Adrenal gland (tissue), 12 donors: ENCODE measurements around the gene INPP1. TPM values are rescaled to one million over a fixed set of nuclear protein-coding genes. Genes with fewer than 3 reads are reported as not detected.

Experiments used
- DNase-seq, 7 donors: peaks; one replicate each; pipeline ENCODE4 v3.0.0-alpha.2; 2019 to 2020
- H3K27ac ChIP-seq, 5 donors: fragments of 200-600 bp; sonication (generic) in 4 of 5; 1 replicate in 3 of 5; 2 replicates in 2 of 5; pipeline versions ENCODE4 v1.5.1 to v1.8.0; 2016 to 2020; ENCODE audit warnings: mild to moderate bottlenecking in 1 of 5
- H3K27me3 ChIP-seq: fragments of 200-600 bp; 2 replicates; pipeline ENCODE4 v1.8.0; 2021
- H3K36me3 ChIP-seq, 2 donors: fragments of 200-600 bp; replicated peaks in 1 of 2; 1 replicate in 1 of 2; 2 replicates in 1 of 2; pipeline versions ENCODE4 v1.5.1 to v1.8.0; 2018 to 2022
- H3K4me1 ChIP-seq, 2 donors: fragments of 200-600 bp; replicated peaks in 1 of 2; 1 replicate in 1 of 2; 2 replicates in 1 of 2; pipeline versions ENCODE4 v1.5.1 to v1.8.0; 2018 to 2021
- H3K4me3 ChIP-seq, 4 donors: fragments of 200-600 bp; sonication (generic) in 3 of 4; one replicate each; pipeline ENCODE4 v1.5.1; 2016 to 2018
- H3K9me3 ChIP-seq, 3 donors: fragments of 200-600 bp; sonication (generic) in 1 of 3; replicated peaks in 1 of 3; 1 replicate in 2 of 3; 2 replicates in 1 of 3; pipeline versions ENCODE4 v1.5.1 to v1.8.0; 2016 to 2021
- CTCF ChIP-seq, 6 experiments: fragments of 450-650 bp in 4 of 6; fragments of 200-600 bp in 2 of 6; sonication (generic) in 1 of 6; IDR thresholded peaks; 1 replicate in 5 of 6; 2 replicates in 1 of 6; pipeline versions ENCODE4 v1.5.1 to v1.8.0; 2016 to 2021; ENCODE audit warnings: antibody characterized with exemption in 6 of 6, mild to moderate bottlenecking in 2 of 6, moderate library complexity in 1 of 6
- POLR2A ChIP-seq, 2 donors: fragments of 450-650 bp; IDR thresholded peaks; one replicate each; pipeline ENCODE4 v1.6.1; 2017; ENCODE audit warnings: antibody characterized with exemption in 2 of 2, mild to moderate bottlenecking in 2 of 2, moderate library complexity in 1 of 2
- WGBS, 4 donors: extraction: QIAGEN DNeasy Blood & Tissue Kit in 2 of 4; methylation state at CpG; one replicate each; pipeline versions ENCODE4 v1.1.5 to v1.1.7; 2013 to 2017; 5-methylcytosine and 5-hydroxymethylcytosine counted together
- intact Hi-C, 2 donors: fragments of 100-400 bp; cut with DNase I; formaldehyde crosslinking; loops; one replicate each; pipeline versions ENCODE4 v1.14.1 to v1.15.0; 2022 to 2023
- polyA plus RNA-seq, 3 donors: library from polyadenylated mRNA; stranded (reverse); fragments of 200-250 nt in 2 of 3; fragments of 350-450 nt in 1 of 3; fragmentation: Illumina TruSeq in 1 of 3; extraction: RNeasy Lipid Tissue Mini Kit (QIAGEN cat#74804) in 1 of 3; gene quantifications; one replicate each; pipeline ENCODE4 v1.2.3, GENCODE V29; 2013 to 2014
- total RNA-seq, 9 donors: library from RNA; depleted of rRNA in 4 of 9; stranded (reverse); fragments of >200 nt in 4 of 9; fragments of 120-200 nt in 1 of 9; fragmentation: NEBNext Ultra II Directional in 1 of 9; extraction: Animal tissue kit (Norgen Biotek cat#: 25700) in 1 of 9; gene quantifications; one replicate each; pipeline versions ENCODE4 v1.1.0 to v1.2.4, GENCODE V29; 2013 to 2023
- donor health status: healthy with polysubstance abuse.
- donor health status: Bipolar disorder and iron deficiency.
- donor health status: DM: yes; HTN: yes; CAD: no.
- donor health status: DM: no; HTN: no; CAD: no.
- donor health status: DM: no; HTN: no; CAD: no.
- donor health status: DM: yes; HTN: yes; CAD: no.

The INPP1 gene
- total and polyA plus RNA-seq, 12 donors: 18.8 to 74.1 (median 44.4) TPM

- no peak for DNase-seq
- Histone ChIP-seq H3K4me3 (no peak overlapping the region), H3K27me3 (no peaks in the 10 kb centered on the region), H3K4me1 (no peaks in the 10 kb centered on the region), H3K27ac (no peak overlapping the region), H3K36me3 (no peaks in the 10 kb centered on the region), H3K9me3 (no peaks in the 10 kb centered on the region)
- TF ChIP-seq CTCF (IDR thresholded peaks at IDR 0.05) (no peak), POLR2A (IDR thresholded peaks at IDR 0.05) (no peak)
- intact Hi-C loops: loop anchor here (5.0 to 10.0 kb wide), 2 partner anchors 131 to 134 kb away; no protein-coding TSS in a partner anchor
- WGBS, 4 donors: 69 to 79% (median 73%) methylated on average over 5 of the region's 5 CpGs
These were observed 37.6 kb downstream of the INPP1 start for GRCh38 chr2:190380962-190381412.

- intact Hi-C loops: loop anchor here (5.0 to 10.0 kb wide), 2 partner anchors 129 to 132 kb away; no protein-coding TSS in a partner anchor
- DNase-seq: peak in 5 of 7 donors; percentile 29 to 62 (median 52)
- 13 to 32% (median 26%) methylated on average over 1 of the region's 1 CpG for WGBS, 4 donors
- Histone ChIP-seq H3K4me3 (no peak overlapping the region), H3K9me3 (no peaks in the 10 kb centered on the region), H3K36me3 (no peaks in the 10 kb centered on the region), H3K27ac (no peak overlapping the region), H3K27me3 (no peaks in the 10 kb centered on the region), H3K4me1 (no peaks in the 10 kb centered on the region)
- peak; percentile 16 to 74 (median 65) for TF ChIP-seq CTCF (IDR thresholded peaks at IDR 0.05)
- no peak for TF ChIP-seq POLR2A (IDR thresholded peaks at IDR 0.05)
These were observed 39.5 kb downstream of the INPP1 start for GRCh38 chr2:190382851-190383250.

GRCh38 chr2:190387422-190387821 lies 44.0 kb downstream of the INPP1 start:
- Histone ChIP-seq H3K27ac (no peak overlapping the region), H3K36me3 (no peaks in the 10 kb centered on the region), H3K4me3 (no peak overlapping the region), H3K9me3 (no peaks in the 10 kb centered on the region), H3K4me1 (no peaks in the 10 kb centered on the region), H3K27me3 (no peaks in the 10 kb centered on the region)
- no peak for DNase-seq
- 96 to 100% (median 98%) methylated on average over 3 of the region's 3 CpGs for WGBS, 4 donors
- no peak for TF ChIP-seq POLR2A (IDR thresholded peaks at IDR 0.05)
- no peak for TF ChIP-seq CTCF (IDR thresholded peaks at IDR 0.05)
- intact Hi-C loops: loop anchor here in 1 of 2 donors (10.0 kb wide), 1 partner anchor 127 kb away; no protein-coding TSS in a partner anchor

GRCh38 chr2:190396271-190396670 lies 52.9 kb downstream of the INPP1 start:
- WGBS, 4 donors: 84 to 90% (median 89%) methylated on average over 2 of the region's 2 CpGs
- Histone ChIP-seq H3K27me3 (no peaks in the 10 kb centered on the region), H3K9me3 (no peaks in the 10 kb centered on the region), H3K36me3 (no peaks in the 10 kb centered on the region), H3K27ac (no peak overlapping the region), H3K4me3 (no peak overlapping the region), H3K4me1 (no peaks in the 10 kb centered on the region)
- no peak for DNase-seq
- intact Hi-C loops: no loop called here
- TF ChIP-seq POLR2A (IDR thresholded peaks at IDR 0.05): no peak
- no peak for TF ChIP-seq CTCF (IDR thresholded peaks at IDR 0.05)
